DMS53 treated with DMSO at 0.1 percent for 48 hours (cell line): Measurements from ENCODE around the gene CCL27.
A peak's percentile ranks its signal among the peaks of the same experiment; 100 is the strongest.
"Not testable (repeated sequence)": the region's sequence is repeated elsewhere in the genome, so short reads cannot be mapped to it uniquely, and the experiment has no call there.

Experiments used
- DNase-seq: peaks from one replicate; lab custom pipeline; 2025; ENCODE audit not compliant: unreplicated experiment; lab: John Stamatoyannopoulos, UW

CCL27 gene

GRCh38 chr9:34651876-34652601 lies 10.4 kb downstream of the CCL27 start, which contains the start of gene IL11RA:
TSS of gene IL11RA (plus strand) at chr9:34652185. CDS start at chr9:34655218, 3,033 bp downstream.
- peak; percentile 56 for DNase-seq

GRCh38 chr9:34651321-34651720 lies 11.1 kb downstream of the CCL27 start:
- DNase-seq = no peak

GRCh38 chr9:34650816-34651215 lies 11.6 kb downstream of the CCL27 start:
- DNase-seq = no peak

- no peak for DNase-seq
Observed at GRCh38 chr9:34648673-34649072, 13.8 kb downstream of the CCL27 start.

GRCh38 chr9:34647651-34648050 lies 14.8 kb downstream of the CCL27 start:
- no peak for DNase-seq

- no peak for DNase-seq
Observed at GRCh38 chr9:34647084-34647403, 15.4 kb downstream of the CCL27 start.

GRCh38 chr9:34646211-34647083 lies 16.0 kb downstream of the CCL27 start, which contains the start of gene GALT:
TSS of gene GALT (plus strand) at chr9:34646675. CDS start at chr9:34646705, 30 bp downstream.
- peak; percentile 63 for DNase-seq

- no peak for DNase-seq
Observed at GRCh38 chr9:34644766-34645314, 17.6 kb downstream of the CCL27 start.

GRCh38 chr9:34642679-34643078 lies 19.8 kb downstream of the CCL27 start:
- no peak for DNase-seq

GRCh38 chr9:34639322-34639721 lies 23.1 kb downstream of the CCL27 start:
- not testable (repeated sequence) for DNase-seq

GRCh38 chr9:34638138-34638445 lies 24.4 kb downstream of the CCL27 start:
- no peak for DNase-seq

GRCh38 chr9:34637356-34638137 lies 24.9 kb downstream of the CCL27 start, which contains the start of gene SIGMAR1:
TSS of gene SIGMAR1 (minus strand) at chr9:34637787. CDS start at chr9:34637697, 90 bp downstream.
- DNase-seq = peak; percentile 35

GRCh38 chr9:34636791-34637355 lies 25.6 kb downstream of the CCL27 start:
- DNase-seq = no peak

GRCh38 chr9:34635556-34635955 lies 26.9 kb downstream of the CCL27 start:
- no peak for DNase-seq

GRCh38 chr9:34634551-34635248 lies 27.8 kb downstream of the CCL27 start:
- DNase-seq = no peak

GRCh38 chr9:34633851-34634550 lies 28.5 kb downstream of the CCL27 start:
- peak; percentile 37 for DNase-seq

- no peak for DNase-seq
Observed at GRCh38 chr9:34633166-34633565, 29.3 kb downstream of the CCL27 start.

- DNase-seq = no peak
Observed at GRCh38 chr9:34630402-34631154, 31.9 kb downstream of the CCL27 start.

- DNase-seq = no peak
Observed at GRCh38 chr9:34629491-34629808, 33.0 kb downstream of the CCL27 start.
